ENCODE results near the gene SNX20. TPM values are rescaled to one million over a fixed set of nuclear protein-coding genes. Genes with fewer than 3 reads are reported as not detected.

Gene SNX20
- total and polyA plus RNA-seq, 10 of the 15 experiments (the other 5 are each of a cell fraction or from before 2014, with no cell fraction given): 4.6 to 30.8 (median 21.9) TPM

DNA sequence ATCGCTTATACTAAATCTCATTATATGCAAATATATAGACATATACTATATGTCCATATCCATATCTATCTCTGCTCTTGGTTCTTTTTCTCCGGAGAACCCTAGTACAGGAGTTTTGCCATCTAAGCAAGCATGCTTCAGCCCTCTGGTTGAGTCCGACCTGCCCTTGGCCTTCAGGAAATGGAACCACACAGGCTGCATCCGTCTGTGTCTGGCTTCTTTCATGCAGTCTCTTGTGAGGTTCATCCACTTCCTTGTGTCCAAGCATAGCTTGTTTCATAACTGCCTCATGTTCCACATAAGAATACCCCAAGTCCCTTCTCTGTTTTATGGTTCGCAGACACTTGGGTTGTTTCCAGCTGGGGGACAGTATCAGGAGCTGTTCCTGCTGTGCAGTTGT lies 16.8 kb downstream of the SNX20 start:
- POLR2A ChIA-PET: no interaction called here
- intact Hi-C loops (cut with micrococcal nuclease; ENCODE audit: unreplicated experiment): loop anchor here (2.0 kb wide), 1 partner anchor 289 kb away; no protein-coding TSS in a partner anchor
- no peak for FAIRE-seq

More for the DNA sequence above, 16.8 kb downstream of the SNX20 start:
- in situ Hi-C loops (cut with MboI): no loop called here
- ChIA-PET SMC1A (ENCODE audit: uncharacterized antibody, unreplicated experiment) (interaction anchor here (1.0 to 24.8 kb wide), 10 partner anchors 14 to 337 kb away, joined by 3 to 600 read pairs (median 4); partner anchors contain the start of genes CYLD and SNX20), CTCF (interaction anchor here (1.0 to 20.9 kb wide), 16 partner anchors 11 to 453 kb away, joined by 3 to 636 read pairs (median 6); partner anchors contain the start of gene SNX20), RAD21 (ENCODE audit: unreplicated experiment) (interaction anchor here (1.2 to 29.0 kb wide), 8 partner anchors 19 to 639 kb away, joined by 3 to 578 read pairs (median 7); partner anchors contain the start of genes CNEP1R1, CYLD and HEATR3)
- H3K4me2 ChIP-seq (ENCODE audit: control insufficient read depth, insufficient read depth): no peak overlapping the region
- no TSS peak for BruUV-seq (replicated peaks)
- H3K4me3 ChIP-seq: no peak overlapping the region
- no peak for ATAC-seq
- WGBS (ENCODE audit: insufficient coverage, insufficient replicate concordance, low lambda C conversion rate, missing lambda C conversion rate): 96% methylated on average over 5 of the region's 5 CpGs
- peaks cover 19% of the 10 kb centered on the region for H3K4me1 ChIP-seq (ENCODE audit: control insufficient read depth, insufficient read depth, low read length)
- no peaks in the 10 kb centered on the region for H4K20me1 ChIP-seq (ENCODE audit: control insufficient read depth, insufficient read depth)
- no peak overlapping the region for H3K9ac ChIP-seq (ENCODE audit: control insufficient read depth, insufficient read depth, low read length)
- no peaks in the 10 kb centered on the region for H3K79me2 ChIP-seq (ENCODE audit: control insufficient read depth, insufficient read depth, low read length)
- H3K9me3 ChIP-seq (replicated peaks; ENCODE audit: control insufficient read depth, insufficient read depth, low read length): no peaks in the 10 kb centered on the region
- H3K36me3 ChIP-seq (ENCODE audit: control insufficient read depth in 2 of 2, insufficient read depth in 2 of 2, low read length in 1 of 2): no peaks in the 10 kb centered on the region
- no peak for DNase-seq (ENCODE audit: low read depth, low spot score)
- H3K27ac ChIP-seq (ENCODE audit: control insufficient read depth, insufficient read depth): no peak overlapping the region
- no peaks in the 10 kb centered on the region for H3K27me3 ChIP-seq (replicated peaks in 1 of 2; ENCODE audit: control insufficient read depth in 2 of 2, insufficient read depth in 2 of 2, low read length in 1 of 2)
- TF ChIP-seq, protein P1, sequence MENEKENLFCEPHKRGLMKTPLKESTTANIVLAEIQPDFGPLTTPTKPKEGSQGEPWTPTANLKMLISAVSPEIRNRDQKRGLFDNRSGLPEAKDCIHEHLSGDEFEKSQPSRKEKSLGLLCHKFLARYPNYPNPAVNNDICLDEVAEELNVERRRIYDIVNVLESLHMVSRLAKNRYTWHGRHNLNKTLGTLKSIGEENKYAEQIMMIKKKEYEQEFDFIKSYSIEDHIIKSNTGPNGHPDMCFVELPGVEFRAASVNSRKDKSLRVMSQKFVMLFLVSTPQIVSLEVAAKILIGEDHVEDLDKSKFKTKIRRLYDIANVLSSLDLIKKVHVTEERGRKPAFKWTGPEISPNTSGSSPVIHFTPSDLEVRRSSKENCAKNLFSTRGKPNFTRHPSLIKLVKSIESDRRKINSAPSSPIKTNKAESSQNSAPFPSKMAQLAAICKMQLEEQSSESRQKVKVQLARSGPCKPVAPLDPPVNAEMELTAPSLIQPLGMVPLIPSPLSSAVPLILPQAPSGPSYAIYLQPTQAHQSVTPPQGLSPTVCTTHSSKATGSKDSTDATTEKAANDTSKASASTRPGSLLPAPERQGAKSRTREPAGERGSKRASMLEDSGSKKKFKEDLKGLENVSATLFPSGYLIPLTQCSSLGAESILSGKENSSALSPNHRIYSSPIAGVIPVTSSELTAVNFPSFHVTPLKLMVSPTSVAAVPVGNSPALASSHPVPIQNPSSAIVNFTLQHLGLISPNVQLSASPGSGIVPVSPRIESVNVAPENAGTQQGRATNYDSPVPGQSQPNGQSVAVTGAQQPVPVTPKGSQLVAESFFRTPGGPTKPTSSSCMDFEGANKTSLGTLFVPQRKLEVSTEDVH (IDR thresholded peaks at IDR 0.05; ENCODE audit: low read depth, partially characterized antibody): no peak
- TF ChIP-seq CBFB (IDR thresholded peaks at IDR 0.05; ENCODE audit: low read depth) (no peak), DPF2 (IDR thresholded peaks at IDR 0.05) (no peak), ZSCAN29 (IDR thresholded peaks at IDR 0.05) (no peak), RELA (IDR thresholded peaks at IDR 0.05; ENCODE audit: borderline replicate concordance, partially characterized antibody) (no peak), YY1 (IDR thresholded peaks at IDR 0.05; ENCODE audit: low read depth, low read length) (no peak), SMAD1 (IDR thresholded peaks at IDR 0.05; ENCODE audit: low read depth, partially characterized antibody) (no peak), IKZF2 (IDR thresholded peaks at IDR 0.05) (no peak), RFX5 (IDR thresholded peaks at IDR 0.05; ENCODE audit: low read depth, low read length) (no peak), KLF5 (IDR thresholded peaks at IDR 0.05; ENCODE audit: partially characterized antibody) (no peak), BHLHE40 (IDR thresholded peaks at IDR 0.05; ENCODE audit: borderline replicate concordance in 1 of 2, low read depth in 2 of 2, low read length in 1 of 2) (no peak), NFYB (IDR thresholded peaks at IDR 0.05; ENCODE audit: insufficient read depth, low read depth, low read length) (no peak), HDGF (IDR thresholded peaks at IDR 0.05) (no peak), MYC (IDR thresholded peaks at IDR 0.05; ENCODE audit: insufficient read depth, insufficient read length, insufficient replicate concordance, low read length, severe bottlenecking) (no peak), TBL1XR1 (IDR thresholded peaks at IDR 0.05; ENCODE audit: low read depth, low read length) (no peak)
- TF ChIP-seq, protein P2, sequence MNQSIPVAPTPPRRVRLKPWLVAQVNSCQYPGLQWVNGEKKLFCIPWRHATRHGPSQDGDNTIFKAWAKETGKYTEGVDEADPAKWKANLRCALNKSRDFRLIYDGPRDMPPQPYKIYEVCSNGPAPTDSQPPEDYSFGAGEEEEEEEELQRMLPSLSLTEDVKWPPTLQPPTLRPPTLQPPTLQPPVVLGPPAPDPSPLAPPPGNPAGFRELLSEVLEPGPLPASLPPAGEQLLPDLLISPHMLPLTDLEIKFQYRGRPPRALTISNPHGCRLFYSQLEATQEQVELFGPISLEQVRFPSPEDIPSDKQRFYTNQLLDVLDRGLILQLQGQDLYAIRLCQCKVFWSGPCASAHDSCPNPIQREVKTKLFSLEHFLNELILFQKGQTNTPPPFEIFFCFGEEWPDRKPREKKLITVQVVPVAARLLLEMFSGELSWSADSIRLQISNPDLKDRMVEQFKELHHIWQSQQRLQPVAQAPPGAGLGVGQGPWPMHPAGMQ (IDR thresholded peaks at IDR 0.05; ENCODE audit: borderline replicate concordance): no peak
- TF ChIP-seq, protein P3, sequence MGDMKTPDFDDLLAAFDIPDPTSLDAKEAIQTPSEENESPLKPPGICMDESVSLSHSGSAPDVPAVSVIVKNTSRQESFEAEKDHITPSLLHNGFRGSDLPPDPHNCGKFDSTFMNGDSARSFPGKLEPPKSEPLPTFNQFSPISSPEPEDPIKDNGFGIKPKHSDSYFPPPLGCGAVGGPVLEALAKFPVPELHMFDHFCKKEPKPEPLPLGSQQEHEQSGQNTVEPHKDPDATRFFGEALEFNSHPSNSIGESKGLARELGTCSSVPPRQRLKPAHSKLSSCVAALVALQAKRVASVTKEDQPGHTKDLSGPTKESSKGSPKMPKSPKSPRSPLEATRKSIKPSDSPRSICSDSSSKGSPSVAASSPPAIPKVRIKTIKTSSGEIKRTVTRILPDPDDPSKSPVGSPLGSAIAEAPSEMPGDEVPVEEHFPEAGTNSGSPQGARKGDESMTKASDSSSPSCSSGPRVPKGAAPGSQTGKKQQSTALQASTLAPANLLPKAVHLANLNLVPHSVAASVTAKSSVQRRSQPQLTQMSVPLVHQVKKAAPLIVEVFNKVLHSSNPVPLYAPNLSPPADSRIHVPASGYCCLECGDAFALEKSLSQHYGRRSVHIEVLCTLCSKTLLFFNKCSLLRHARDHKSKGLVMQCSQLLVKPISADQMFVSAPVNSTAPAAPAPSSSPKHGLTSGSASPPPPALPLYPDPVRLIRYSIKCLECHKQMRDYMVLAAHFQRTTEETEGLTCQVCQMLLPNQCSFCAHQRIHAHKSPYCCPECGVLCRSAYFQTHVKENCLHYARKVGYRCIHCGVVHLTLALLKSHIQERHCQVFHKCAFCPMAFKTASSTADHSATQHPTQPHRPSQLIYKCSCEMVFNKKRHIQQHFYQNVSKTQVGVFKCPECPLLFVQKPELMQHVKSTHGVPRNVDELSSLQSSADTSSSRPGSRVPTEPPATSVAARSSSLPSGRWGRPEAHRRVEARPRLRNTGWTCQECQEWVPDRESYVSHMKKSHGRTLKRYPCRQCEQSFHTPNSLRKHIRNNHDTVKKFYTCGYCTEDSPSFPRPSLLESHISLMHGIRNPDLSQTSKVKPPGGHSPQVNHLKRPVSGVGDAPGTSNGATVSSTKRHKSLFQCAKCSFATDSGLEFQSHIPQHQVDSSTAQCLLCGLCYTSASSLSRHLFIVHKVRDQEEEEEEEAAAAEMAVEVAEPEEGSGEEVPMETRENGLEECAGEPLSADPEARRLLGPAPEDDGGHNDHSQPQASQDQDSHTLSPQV (IDR thresholded peaks at IDR 0.05): no peak
- H2AFZ ChIP-seq (ENCODE audit: control insufficient read depth, low read depth, low read length): no peak overlapping the region

Data from GM12878 (cell line).